ENCODE data around the gene ADO. TPM values are rescaled to one million over a fixed set of nuclear protein-coding genes. Genes with fewer than 3 reads are reported as not detected.
"Not testable (repeated sequence)": the region's sequence is repeated elsewhere in the genome, so short reads cannot be mapped to it uniquely, and the experiment has no call there.

ADO gene
- total and polyA plus RNA-seq, 5 experiments from 2014 or later = 1.7 to 15.6 (median 3.2) TPM

GRCh38 chr10:62772186-62772974 is 32.1 kb upstream of the ADO start:
- H3K4me3 Mint-ChIP-seq = no peak overlapping the region
- H3K9me3 Mint-ChIP-seq = no peaks in the 10 kb centered on the region
- H3K36me3 Mint-ChIP-seq = no peaks in the 10 kb centered on the region
- POLR2A ChIA-PET = no interaction called here
- H3K4me1 Mint-ChIP-seq = peaks cover 0 to 3% (median 0%) of the 10 kb centered on the region in 4 donors
- H3K27ac Mint-ChIP-seq = no peak overlapping the region
- DNase-seq = no peak
- H3K27me3 Mint-ChIP-seq = peaks cover 3 to 16% (median 7%) of the 10 kb centered on the region in 5 donors
- no peak for ATAC-seq

- Mint-ChIP-seq H3K36me3 (no peaks in the 10 kb centered on the region), H3K4me1 (peaks cover 8 to 27% (median 19%) of the 10 kb centered on the region in 4 donors), H3K27ac (peak overlapping the region in 3 of 10 donors; percentile 1 to 43 (median 12)), H3K4me3 (no peak overlapping the region), H3K9me3 (no peaks in the 10 kb centered on the region), H3K27me3 (peaks cover 0 to 11% (median 3%) of the 10 kb centered on the region in 5 donors)
- no peak for ATAC-seq
- POLR2A ChIA-PET = interaction anchor here (1.5 to 2.9 kb wide), 2 partner anchors 27 to 29 kb away, joined by 4 to 16 read pairs; partner anchors contain the start of gene ADO
- DNase-seq = no peak
These were observed 26.4 kb upstream of the ADO start for GRCh38 chr10:62778125-62778524.

GRCh38 chr10:62779487-62780248 is 24.9 kb upstream of the ADO start:
- Mint-ChIP-seq H3K4me3 (peak overlapping the region in 9 of 10 donors; percentile 2 to 61 (median 23)), H3K9me3 (peaks cover 0 to 13% (median 3%) of the 10 kb centered on the region in 9 donors), H3K36me3 (peaks cover 0 to 5% (median 0%) of the 10 kb centered on the region in 3 donors), H3K27ac (peak overlapping the region in 8 of 10 donors; percentile 22 to 86 (median 38)), H3K4me1 (peaks cover 8 to 27% (median 19%) of the 10 kb centered on the region in 4 donors), H3K27me3 (peaks cover 0 to 8% (median 0%) of the 10 kb centered on the region in 5 donors)
- ATAC-seq = peak; percentile 99
- peak; percentile 58 to 95 (median 84) for DNase-seq
- POLR2A ChIA-PET = interaction anchor here (1.0 to 2.9 kb wide), 8 partner anchors 14 to 143 kb away, joined by 3 to 16 read pairs (median 4); partner anchors contain the start of genes ADO and EGR2

- H3K27me3 Mint-ChIP-seq = peaks cover 0 to 12% (median 7%) of the 10 kb centered on the region in 5 donors
These were observed 20.0 kb upstream of the ADO start for GRCh38 chr10:62784537-62784936.

GRCh38 chr10:62788285-62788684 is 16.2 kb upstream of the ADO start:
- H3K27ac Mint-ChIP-seq, H3K4me3 Mint-ChIP-seq, H3K4me1 Mint-ChIP-seq, ATAC-seq, DNase-seq, POLR2A ChIA-PET: not testable (repeated sequence)
- peaks cover 0 to 14% (median 4%) of the 10 kb centered on the region in 3 donors for H3K36me3 Mint-ChIP-seq
- H3K9me3 Mint-ChIP-seq = peaks cover 0 to 38% (median 10%) of the 10 kb centered on the region in 9 donors
- peaks cover 0 to 20% (median 12%) of the 10 kb centered on the region in 5 donors for H3K27me3 Mint-ChIP-seq

More at GRCh38 chr10:62784537-62784936, 20.0 kb upstream of the ADO start:
- POLR2A ChIA-PET = interaction anchor here (1.4 kb wide), 1 partner anchor 20 kb away, joined by 3 read pairs; the partner anchor contains the start of gene ADO
- not testable (repeated sequence) for H3K4me3 Mint-ChIP-seq, H3K27ac Mint-ChIP-seq, DNase-seq, ATAC-seq
- Mint-ChIP-seq H3K4me1 (peaks cover 2 to 11% (median 8%) of the 10 kb centered on the region in 4 donors), H3K36me3 (peaks cover 0 to 14% (median 4%) of the 10 kb centered on the region in 3 donors), H3K9me3 (peaks cover 0 to 38% (median 10%) of the 10 kb centered on the region in 9 donors)

DNA sequence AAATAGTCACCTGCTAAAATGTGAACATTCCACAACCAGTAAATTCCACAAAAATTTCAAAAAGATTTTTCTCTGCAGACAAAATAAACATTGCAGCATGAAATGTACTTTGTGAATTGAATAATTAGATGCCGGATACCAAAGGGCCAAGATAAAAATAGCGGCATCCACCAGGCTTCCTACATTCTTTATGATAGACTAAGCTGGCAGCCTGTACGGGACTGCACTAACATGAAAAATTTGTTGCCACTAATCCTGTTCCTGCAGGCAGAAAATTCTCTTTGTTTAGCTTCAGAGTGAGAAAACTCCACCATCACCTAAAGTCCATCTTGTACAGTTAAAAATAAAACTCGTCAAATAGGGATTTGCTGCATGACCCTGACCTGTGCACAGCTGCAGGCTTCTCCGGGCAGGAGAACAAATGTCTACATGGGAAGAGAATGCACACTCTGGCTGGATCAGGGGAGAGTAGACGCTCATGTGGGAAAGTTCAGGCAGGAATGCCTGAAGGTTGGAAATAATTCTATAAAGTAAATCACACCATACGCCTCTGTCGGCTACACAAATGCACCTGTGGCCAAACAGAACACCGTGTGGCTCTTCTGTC is 15.6 kb upstream of the ADO start:
- Mint-ChIP-seq H3K27ac (no peak overlapping the region), H3K27me3 (peaks cover 0 to 20% (median 12%) of the 10 kb centered on the region in 5 donors), H3K36me3 (peaks cover 0 to 14% (median 4%) of the 10 kb centered on the region in 3 donors), H3K4me3 (no peak overlapping the region), H3K9me3 (peaks cover 0 to 32% (median 10%) of the 10 kb centered on the region in 9 donors), H3K4me1 (peaks cover 0 to 3% (median 0%) of the 10 kb centered on the region in 4 donors)
- DNase-seq (no peak), ATAC-seq (no peak)
- POLR2A ChIA-PET = no interaction called here

GRCh38 chr10:62790019-62790555 is 14.4 kb upstream of the ADO start:
- peaks cover 0 to 16% (median 11%) of the 10 kb centered on the region in 5 donors for H3K27me3 Mint-ChIP-seq
- no peak overlapping the region for H3K4me3 Mint-ChIP-seq
- peaks cover 0 to 5% (median 3%) of the 10 kb centered on the region in 3 donors for H3K36me3 Mint-ChIP-seq
- no peak for DNase-seq
- POLR2A ChIA-PET = interaction anchor here (0.6 kb wide), 1 partner anchor 858 kb away, joined by 3 read pairs; no protein-coding TSS in a partner anchor
- H3K27ac Mint-ChIP-seq = peak overlapping the region in 1 of 10 donors; percentile 73
- H3K4me1 Mint-ChIP-seq = peaks cover 0 to 3% (median 0%) of the 10 kb centered on the region in 4 donors
- ATAC-seq = no peak
- H3K9me3 Mint-ChIP-seq = peaks cover 0 to 21% (median 4%) of the 10 kb centered on the region in 9 donors

GRCh38 chr10:62790571-62790970 is 13.9 kb upstream of the ADO start:
- Mint-ChIP-seq H3K27me3 (peaks cover 0 to 15% (median 7%) of the 10 kb centered on the region in 5 donors), H3K36me3 (no peaks in the 10 kb centered on the region), H3K4me1 (peaks cover 0 to 3% (median 0%) of the 10 kb centered on the region in 4 donors), H3K27ac (no peak overlapping the region), H3K9me3 (peaks cover 0 to 16% (median 0%) of the 10 kb centered on the region in 9 donors), H3K4me3 (no peak overlapping the region)
- no peak for DNase-seq
- POLR2A ChIA-PET = no interaction called here
- no peak for ATAC-seq

DNA sequence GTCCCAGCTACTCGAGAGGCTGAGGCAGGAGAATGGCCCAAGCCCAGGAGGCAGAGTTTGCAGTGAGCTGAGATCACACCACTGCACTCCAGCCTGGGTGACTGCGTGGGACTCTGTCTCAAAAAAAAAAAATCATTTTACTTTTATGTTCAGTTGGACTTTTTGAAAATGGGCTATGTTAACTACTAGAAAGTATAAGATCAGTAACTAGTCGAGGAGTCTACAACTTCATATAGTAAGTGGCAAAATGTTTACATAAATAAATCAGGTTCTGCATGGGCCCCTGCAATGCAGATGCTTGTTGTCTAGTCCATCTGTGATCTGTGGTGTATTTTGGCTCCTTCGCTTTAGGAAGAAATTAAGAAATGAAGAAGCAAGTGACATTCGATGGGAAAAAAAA is 12.3 kb upstream of the ADO start:
- POLR2A ChIA-PET = no interaction called here
- no peaks in the 10 kb centered on the region for H3K9me3 Mint-ChIP-seq
- H3K27me3 Mint-ChIP-seq = peaks cover 4 to 23% (median 15%) of the 10 kb centered on the region in 5 donors
- no peaks in the 10 kb centered on the region for H3K36me3 Mint-ChIP-seq
- no peak overlapping the region for H3K27ac Mint-ChIP-seq
- no peak overlapping the region for H3K4me3 Mint-ChIP-seq
- peaks cover 0 to 3% (median 0%) of the 10 kb centered on the region in 4 donors for H3K4me1 Mint-ChIP-seq
- ATAC-seq (no peak), DNase-seq (no peak)

GRCh38 chr10:62794306-62794705 is 10.2 kb upstream of the ADO start:
- Mint-ChIP-seq H3K27me3 (peaks cover 9 to 30% (median 21%) of the 10 kb centered on the region in 5 donors), H3K4me3 (no peak overlapping the region), H3K27ac (no peak overlapping the region), H3K4me1 (peaks cover 0 to 3% (median 0%) of the 10 kb centered on the region in 4 donors), H3K9me3 (no peaks in the 10 kb centered on the region), H3K36me3 (no peaks in the 10 kb centered on the region)
- DNase-seq = no peak
- no peak for ATAC-seq
- POLR2A ChIA-PET = no interaction called here

DNA sequence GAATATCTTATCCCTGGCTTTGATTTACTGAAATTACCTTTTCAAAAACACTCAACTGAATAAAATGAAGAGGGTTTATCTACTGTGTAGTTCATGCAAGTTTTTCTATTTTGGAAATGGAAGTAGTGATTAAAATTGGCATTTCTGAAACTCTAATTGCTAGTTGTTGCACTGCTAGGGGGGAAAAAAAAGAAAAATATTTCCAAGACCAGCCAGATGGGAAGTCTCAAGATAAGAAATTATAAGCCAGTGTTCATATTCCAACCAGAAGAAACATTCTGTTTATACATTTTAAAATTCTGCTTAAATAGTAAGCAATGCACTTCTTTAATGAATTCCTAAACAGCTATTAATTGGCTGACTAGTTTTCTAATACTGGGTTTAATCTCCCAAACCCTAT is 9.4 kb upstream of the ADO start:
- no peaks in the 10 kb centered on the region for H3K4me1 Mint-ChIP-seq
- no peaks in the 10 kb centered on the region for H3K36me3 Mint-ChIP-seq
- ATAC-seq (no peak), DNase-seq (no peak)
- H3K9me3 Mint-ChIP-seq = no peaks in the 10 kb centered on the region
- POLR2A ChIA-PET = no interaction called here
- H3K27me3 Mint-ChIP-seq = peaks cover 9 to 30% (median 14%) of the 10 kb centered on the region in 5 donors
- no peak overlapping the region for H3K4me3 Mint-ChIP-seq
- H3K27ac Mint-ChIP-seq = no peak overlapping the region

GRCh38 chr10:62795762-62796161 is 8.8 kb upstream of the ADO start:
- Mint-ChIP-seq H3K36me3 (no peaks in the 10 kb centered on the region), H3K4me3 (no peak overlapping the region), H3K9me3 (no peaks in the 10 kb centered on the region), H3K27me3 (peaks cover 9 to 34% (median 14%) of the 10 kb centered on the region in 5 donors), H3K27ac (no peak overlapping the region), H3K4me1 (no peaks in the 10 kb centered on the region)
- DNase-seq (no peak), ATAC-seq (no peak)
- POLR2A ChIA-PET = interaction anchor here (1.2 kb wide), 1 partner anchor 8 kb away, joined by 3 read pairs; the partner anchor contains the start of gene ADO
